NT2/D1 (cell line): ENCODE data around the gene FAIM2.

Experiments used
- YY1 ChIP-seq: IDR thresholded peaks from 2 replicates; pipeline ENCODE4 v1.6.1; 2011; ENCODE audit not compliant: insufficient read length, insufficient read depth
- ZNF274 ChIP-seq: IDR thresholded peaks from 2 replicates; pipeline ENCODE4 v1.6.1; 2011; ENCODE audit warnings: mild to moderate bottlenecking, low read depth, low read length

DNA sequence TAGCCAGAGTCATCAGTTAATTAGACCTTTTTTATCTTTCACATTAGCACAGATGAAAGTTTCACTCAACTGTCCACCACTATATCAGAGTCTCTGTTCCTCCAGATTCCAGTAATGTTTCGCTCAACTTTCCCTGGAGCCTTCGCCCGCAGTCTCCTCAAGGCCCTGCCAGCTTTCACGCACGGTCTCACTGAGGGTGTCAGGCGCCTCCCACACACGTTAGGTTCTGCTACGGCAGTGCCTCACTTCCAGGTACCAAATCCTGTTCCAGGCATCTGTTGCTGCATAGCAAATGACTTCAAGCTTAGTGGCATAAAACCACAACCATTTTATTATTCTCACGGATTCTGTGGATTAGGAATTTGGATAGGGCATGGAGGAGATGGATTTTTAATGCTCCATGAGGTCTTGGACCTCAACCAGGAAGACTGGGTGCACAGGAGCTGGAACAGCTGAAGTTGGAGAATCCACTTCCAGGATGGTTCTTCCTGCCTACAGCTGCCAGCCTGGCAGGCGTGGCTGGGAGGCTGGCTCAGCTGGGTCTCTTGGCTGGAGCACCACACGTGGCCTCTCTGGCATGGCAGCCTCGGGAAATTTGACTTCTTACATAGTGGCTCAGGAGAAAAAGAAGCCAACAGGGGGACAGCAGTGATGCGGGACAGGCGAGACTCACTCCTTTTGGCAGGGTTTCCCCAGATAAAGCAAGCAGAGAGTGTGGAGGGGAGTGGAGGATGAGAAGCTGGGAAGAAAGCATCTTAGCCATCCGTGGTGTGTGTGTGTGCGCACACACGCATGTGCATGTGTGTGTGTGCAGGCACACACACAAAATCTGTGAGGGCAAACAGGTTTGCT lies 39.5 kb downstream of the FAIM2 start:
- TF ChIP-seq YY1 (no peak), ZNF274 (no peak)
